Lower lobe of right lung (tissue), 2 donors: ENCODE results near the gene TCEA3. TPM values are rescaled to one million over a fixed set of nuclear protein-coding genes. Genes with fewer than 3 reads are reported as not detected.

Source experiments
- ATAC-seq, 2 donors: fragments of 200-7000 bp; cut with Tn5 transposase; one replicate each; pipeline ENCODE4 v1.9.1; 2020 to 2022; ENCODE audit warnings: mild to moderate bottlenecking in 2 of 2, moderate library complexity in 2 of 2
- DNase-seq: peaks from one replicate; pipeline ENCODE4 v3.0.0-alpha.2; 2020
- H3K27ac ChIP-seq: fragments of 200-600 bp; one replicate; pipeline ENCODE4 v1.8.0; 2022
- H3K27me3 ChIP-seq: fragments of 200-600 bp; one replicate; pipeline ENCODE4 v1.8.0; 2022; ENCODE audit warnings: low read depth
- H3K36me3 ChIP-seq: fragments of 200-600 bp; one replicate; pipeline ENCODE4 v1.8.0; 2022; ENCODE audit warnings: mild to moderate bottlenecking
- H3K4me1 ChIP-seq: fragments of 200-600 bp; one replicate; pipeline ENCODE4 v1.8.0; 2022
- H3K4me3 ChIP-seq: fragments of 200-600 bp; one replicate; pipeline ENCODE4 v1.8.0; 2022; ENCODE audit warnings: mild to moderate bottlenecking
- H3K9me3 ChIP-seq: fragments of 200-600 bp; one replicate; pipeline ENCODE4 v1.8.0; 2022
- CTCF ChIP-seq: fragments of 200-600 bp; IDR thresholded peaks from one replicate; pipeline ENCODE4 v1.8.0; 2022; ENCODE audit warnings: antibody characterized with exemption, mild to moderate bottlenecking
- intact Hi-C: fragments of 100-400 bp; cut with DNase I; formaldehyde crosslinking; loops from one replicate; pipeline ENCODE4 v1.11.0; 2022
- long read RNA-seq: library from polyadenylated mRNA; unstranded; transcript quantifications from one replicate; pipeline ENCODE4 v2.0.0, GENCODE V29; 2021
- total RNA-seq: library from RNA; stranded (reverse); fragmentation: NEBNext Ultra II Directional; extraction: Animal tissue kit (Norgen Biotek cat#: 25700); gene quantifications from one replicate; pipeline ENCODE4 v1.2.1, GENCODE V29; 2021
- donor health status: DM: no; HTN: yes; CAD: no; lungs with severe emphysema.

TCEA3 gene
- 41.9 TPM for total RNA-seq
- long read RNA-seq, transcript TCEA3-203 (11 exons, 1,559 nt) = major isoform, 55 of 79 reads
- long read RNA-seq, partial matches to known transcripts = 12 of 79 reads
- long read RNA-seq, other reads (novel, unspliced or antisense) = 10 of 79 reads

DNA sequence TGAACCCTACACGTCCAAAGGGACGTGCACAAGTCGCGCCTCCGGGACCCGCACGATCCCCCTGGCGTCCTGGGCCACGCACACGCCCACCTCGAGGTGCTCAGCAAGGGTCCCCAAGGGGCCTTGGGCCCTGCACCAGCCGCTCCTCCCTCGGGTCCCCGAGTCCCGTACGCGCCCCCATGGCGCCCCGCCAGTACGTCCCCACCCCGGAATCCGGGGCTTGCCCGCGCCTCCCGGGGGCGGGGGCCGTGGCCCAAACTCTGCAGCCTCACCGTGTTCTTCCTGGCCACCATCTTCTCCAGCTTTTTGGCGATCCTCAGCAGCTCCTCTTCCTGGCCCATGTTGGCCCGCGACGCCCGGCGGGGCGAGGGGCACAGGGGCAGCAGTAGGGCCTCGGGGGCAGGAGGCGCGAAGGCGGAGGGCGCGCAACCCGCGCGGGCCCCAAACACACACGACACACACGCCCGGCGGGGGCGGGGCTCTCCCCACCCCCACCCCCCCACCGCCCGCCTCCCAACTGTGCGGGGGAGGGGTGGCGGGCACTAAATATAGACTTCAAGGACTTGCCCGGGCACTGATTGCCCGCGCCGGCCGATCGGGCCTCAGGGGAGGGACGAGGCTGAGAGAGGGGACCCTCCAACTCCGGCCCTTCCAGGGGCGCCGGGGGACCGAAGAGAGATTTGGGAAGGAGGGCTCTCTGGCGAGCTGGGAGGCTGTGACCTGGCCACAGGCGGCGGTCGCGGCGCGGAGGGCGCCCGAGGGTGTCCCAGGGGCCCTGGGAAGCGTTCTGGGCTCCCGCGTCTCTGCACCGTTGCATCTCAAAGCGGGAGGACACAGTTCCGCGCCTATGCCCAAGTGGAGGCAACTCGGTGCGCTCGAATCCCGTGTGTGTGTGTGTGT is at the start of gene TCEA3:
TCEA3 (minus strand) TSS at position 456 of the 900 bp plus-strand sequence; CDS start at position 341, 115 bp downstream.
- TF ChIP-seq CTCF = no peak
- intact Hi-C loops = no loop called here
- Histone ChIP-seq H3K9me3 (no peaks in the 10 kb centered on the region), H3K4me3 (peak within 1 kb of the TSS; percentile 82), H3K27me3 (no peaks in the 10 kb centered on the region), H3K27ac (peak within 1 kb of the TSS; percentile 81), H3K4me1 (peaks cover 31% of the 10 kb centered on the region), H3K36me3 (peaks cover 5% of the 10 kb centered on the region)
- DNase-seq (peak; percentile 66), ATAC-seq (peak; percentile 79 to 84)

DNA sequence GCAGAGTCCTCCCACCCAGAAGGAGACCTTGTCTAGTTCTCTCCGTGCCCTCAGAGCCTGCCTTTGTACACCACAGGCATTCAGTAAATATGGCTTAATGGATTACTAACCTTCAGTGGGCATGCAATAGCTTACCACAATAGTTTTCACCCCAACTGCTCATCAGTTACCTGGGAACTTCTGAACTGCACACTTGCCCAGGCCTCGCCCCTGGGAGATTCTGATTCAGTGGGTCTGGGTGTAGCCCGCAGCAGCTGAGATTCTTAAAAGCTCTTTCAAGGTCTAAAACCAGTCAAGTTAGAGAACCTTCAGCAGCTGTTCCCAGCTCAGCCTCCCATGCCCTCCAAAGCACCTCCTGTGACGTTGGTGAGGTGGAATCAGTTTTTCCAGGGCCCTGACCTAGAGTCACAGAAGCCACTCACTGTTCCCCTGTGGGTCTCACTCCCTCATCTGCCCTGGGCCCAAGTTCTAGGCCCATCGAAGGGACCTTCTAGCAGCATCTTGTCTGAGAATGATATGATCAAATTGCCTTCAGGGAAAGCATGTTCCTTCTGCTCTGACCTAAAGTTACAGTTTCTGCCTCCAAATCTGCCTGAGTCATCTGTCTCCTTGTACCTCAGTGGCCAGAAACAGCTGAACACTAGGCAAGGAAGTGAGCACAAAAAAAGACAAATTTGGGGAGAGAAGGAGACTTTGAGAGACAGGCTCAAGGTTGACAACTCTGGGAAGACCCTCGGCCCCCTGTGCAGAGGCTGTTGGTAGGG is 48.7 kb upstream of the TCEA3 start:
- Histone ChIP-seq H3K4me3 (no peak overlapping the region), H3K4me1 (peaks cover 20% of the 10 kb centered on the region), H3K27me3 (no peaks in the 10 kb centered on the region), H3K36me3 (no peaks in the 10 kb centered on the region), H3K27ac (no peak overlapping the region), H3K9me3 (no peaks in the 10 kb centered on the region)
- TF ChIP-seq CTCF = no peak
- DNase-seq = no peak
- intact Hi-C loops = no loop called here
- no peak for ATAC-seq

DNA sequence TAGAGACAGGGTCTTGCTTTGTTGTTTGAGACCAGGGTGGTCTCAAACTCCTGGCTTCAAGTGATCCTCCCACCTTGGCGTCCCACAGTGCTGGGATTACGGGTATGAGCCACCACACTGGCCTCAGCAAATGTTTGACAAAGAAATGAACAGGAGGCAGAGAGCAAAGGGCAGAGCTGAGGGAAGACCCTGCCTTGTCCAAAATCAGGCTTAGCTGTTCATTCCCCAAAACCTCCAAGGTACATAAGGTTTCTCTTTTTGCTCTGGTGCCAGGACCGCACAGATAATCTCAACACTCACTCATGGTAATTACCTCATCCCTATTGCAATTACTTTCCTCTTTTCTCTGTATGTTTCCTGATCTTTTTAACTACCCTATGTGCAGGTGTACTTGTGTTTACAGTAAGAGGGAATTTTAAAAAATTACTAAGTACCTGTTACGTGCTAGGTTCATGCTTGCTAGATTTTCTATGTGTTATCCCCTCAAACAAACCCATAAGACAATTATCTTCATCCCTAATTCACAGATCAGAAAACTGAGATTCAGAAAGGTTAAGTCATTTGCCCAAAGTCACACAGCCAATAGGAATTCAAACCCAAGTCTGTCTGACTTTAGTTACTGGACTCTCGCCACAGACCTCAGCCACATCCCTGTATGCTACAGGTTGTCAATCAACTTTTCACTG is 47.9 kb upstream of the TCEA3 start:
- peaks cover 20% of the 10 kb centered on the region for H3K4me1 ChIP-seq
- no peaks in the 10 kb centered on the region for H3K36me3 ChIP-seq

GRCh38 chr1:23471473-23472075 is 47.0 kb upstream of the TCEA3 start:
- DNase-seq (no peak), ATAC-seq (no peak)
- intact Hi-C loops = no loop called here
- Histone ChIP-seq H3K4me1 (peaks cover 20% of the 10 kb centered on the region), H3K27ac (no peak overlapping the region), H3K4me3 (no peak overlapping the region), H3K36me3 (no peaks in the 10 kb centered on the region), H3K27me3 (no peaks in the 10 kb centered on the region), H3K9me3 (no peaks in the 10 kb centered on the region)
- TF ChIP-seq CTCF = no peak

More for the DNA sequence above, 47.9 kb upstream of the TCEA3 start:
- TF ChIP-seq CTCF = no peak
- H3K4me3 ChIP-seq = no peak overlapping the region
- no peaks in the 10 kb centered on the region for H3K9me3 ChIP-seq
- intact Hi-C loops = no loop called here
- H3K27ac ChIP-seq = no peak overlapping the region
- H3K27me3 ChIP-seq = no peaks in the 10 kb centered on the region
- DNase-seq (no peak), ATAC-seq (no peak)
